Measurements from ENCODE around the gene RIOK2. TPM values are rescaled to one million over a fixed set of nuclear protein-coding genes. Genes with fewer than 3 reads are reported as not detected.
"Not testable (repeated sequence)": the region's sequence is repeated elsewhere in the genome, so short reads cannot be mapped to it uniquely, and the experiment has no call there.

RIOK2 gene
- total RNA-seq, 1 experiment from 2014 or later: 42.9 TPM

DNA sequence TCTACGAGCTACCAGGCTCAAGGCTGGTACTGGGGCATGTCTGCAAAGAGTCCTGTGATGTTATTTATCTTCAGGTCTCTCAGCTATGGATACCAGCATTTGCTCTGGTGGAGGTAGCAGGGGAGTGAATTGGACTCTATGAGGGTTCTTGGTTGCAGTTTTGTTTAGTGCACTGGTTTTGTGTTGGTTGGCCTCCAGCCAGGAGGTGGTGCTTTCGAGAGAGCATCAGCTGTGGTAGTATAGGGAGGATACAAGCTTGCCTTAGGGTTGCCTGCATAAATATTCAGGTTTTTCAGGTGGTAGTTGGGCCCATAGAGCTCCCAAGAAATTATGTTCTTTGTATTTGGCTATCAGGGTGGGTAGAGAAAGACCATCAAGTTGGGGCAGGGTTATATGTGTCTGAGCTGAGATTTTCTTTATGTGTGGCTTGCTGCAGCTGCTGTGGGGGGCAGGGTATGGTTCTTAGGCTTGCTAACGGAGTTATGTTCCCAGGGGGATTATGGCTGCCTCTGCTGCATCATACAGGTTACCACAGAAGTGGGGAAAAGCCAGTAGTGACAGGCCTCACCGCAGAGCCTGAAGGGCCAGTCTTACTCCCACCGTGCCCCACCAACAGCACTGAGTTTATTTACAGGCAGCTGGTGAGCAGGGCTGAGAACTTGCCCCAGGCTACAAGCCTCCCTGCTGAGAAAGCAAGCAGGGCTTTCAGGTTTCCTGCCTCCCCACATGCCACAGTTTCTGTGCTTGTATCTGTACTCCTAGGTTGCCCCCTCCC lies 9.7 kb upstream of the RIOK2 start:
- intact Hi-C loops (cut with micrococcal nuclease; ENCODE audit: unreplicated experiment): no loop called here
- ChIA-PET CTCF (no interaction called here), POLR2A (ENCODE audit: low non-redundant PET) (no interaction called here)
- Histone ChIP-seq H3K4me3 (ENCODE audit: low read depth, low read length, poor library complexity, severe bottlenecking) (no peak overlapping the region), H3K36me3 (ENCODE audit: insufficient read depth, low read length, poor library complexity, severe bottlenecking) (no peaks in the 10 kb centered on the region), H3K4me1 (ENCODE audit: insufficient read depth, low read length, poor library complexity, severe bottlenecking) (peaks cover 15% of the 10 kb centered on the region), H3K27me3 (replicated peaks; ENCODE audit: insufficient read depth, low read depth, low read length, poor library complexity) (no peaks in the 10 kb centered on the region), H3K27ac (ENCODE audit: low read depth, low read length, poor library complexity, severe bottlenecking) (no peak overlapping the region), H3K9me3 (ENCODE audit: low read depth, low read length, poor library complexity, severe bottlenecking) (no peaks in the 10 kb centered on the region)
- no TSS peak for BruUV-seq (replicated peaks)
- TF ChIP-seq, protein P1, sequence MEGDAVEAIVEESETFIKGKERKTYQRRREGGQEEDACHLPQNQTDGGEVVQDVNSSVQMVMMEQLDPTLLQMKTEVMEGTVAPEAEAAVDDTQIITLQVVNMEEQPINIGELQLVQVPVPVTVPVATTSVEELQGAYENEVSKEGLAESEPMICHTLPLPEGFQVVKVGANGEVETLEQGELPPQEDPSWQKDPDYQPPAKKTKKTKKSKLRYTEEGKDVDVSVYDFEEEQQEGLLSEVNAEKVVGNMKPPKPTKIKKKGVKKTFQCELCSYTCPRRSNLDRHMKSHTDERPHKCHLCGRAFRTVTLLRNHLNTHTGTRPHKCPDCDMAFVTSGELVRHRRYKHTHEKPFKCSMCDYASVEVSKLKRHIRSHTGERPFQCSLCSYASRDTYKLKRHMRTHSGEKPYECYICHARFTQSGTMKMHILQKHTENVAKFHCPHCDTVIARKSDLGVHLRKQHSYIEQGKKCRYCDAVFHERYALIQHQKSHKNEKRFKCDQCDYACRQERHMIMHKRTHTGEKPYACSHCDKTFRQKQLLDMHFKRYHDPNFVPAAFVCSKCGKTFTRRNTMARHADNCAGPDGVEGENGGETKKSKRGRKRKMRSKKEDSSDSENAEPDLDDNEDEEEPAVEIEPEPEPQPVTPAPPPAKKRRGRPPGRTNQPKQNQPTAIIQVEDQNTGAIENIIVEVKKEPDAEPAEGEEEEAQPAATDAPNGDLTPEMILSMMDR (conservative IDR thresholded peaks at IDR 0.05; ENCODE audit: low read depth, low read length): no peak
- no peak for TF ChIP-seq EZH2 (IDR thresholded peaks at IDR 0.05; ENCODE audit: borderline replicate concordance, low read depth, low read length, poor library complexity, severe bottlenecking)
- DNase-seq (ENCODE audit: low spot score): peak; percentile 59

DNA sequence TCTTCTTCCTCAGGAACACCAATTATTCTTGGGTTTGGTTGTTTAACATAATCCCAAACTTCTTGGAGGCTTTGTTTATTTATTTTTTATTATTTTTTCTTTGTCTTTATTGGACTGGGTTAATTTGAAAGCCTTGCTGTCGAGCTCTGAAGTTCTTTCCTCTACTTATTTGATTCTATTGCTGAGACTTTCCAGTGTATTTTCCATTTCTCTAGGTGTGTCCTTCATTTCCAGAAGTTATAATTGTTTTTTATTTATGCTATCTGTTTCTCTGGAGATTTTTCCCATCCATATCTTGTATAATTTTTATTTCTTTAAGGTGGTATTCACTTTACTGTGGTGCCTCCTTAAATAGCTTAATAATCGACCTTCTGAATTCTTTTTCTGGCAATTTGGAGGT lies 8.8 kb upstream of the RIOK2 start:
- Histone ChIP-seq H3K36me3 (ENCODE audit: insufficient read depth, low read length, poor library complexity, severe bottlenecking) (no peaks in the 10 kb centered on the region), H3K27ac (ENCODE audit: low read depth, low read length, poor library complexity, severe bottlenecking) (no peak overlapping the region), H3K4me3 (ENCODE audit: low read depth, low read length, poor library complexity, severe bottlenecking) (no peak overlapping the region), H3K9me3 (ENCODE audit: low read depth, low read length, poor library complexity, severe bottlenecking) (no peaks in the 10 kb centered on the region), H3K4me1 (ENCODE audit: insufficient read depth, low read length, poor library complexity, severe bottlenecking) (peaks cover 15% of the 10 kb centered on the region), H3K27me3 (replicated peaks; ENCODE audit: insufficient read depth, low read depth, low read length, poor library complexity) (no peaks in the 10 kb centered on the region)
- POLR2A ChIA-PET (ENCODE audit: low non-redundant PET): no interaction called here
- intact Hi-C loops (cut with micrococcal nuclease; ENCODE audit: unreplicated experiment): no loop called here
- no peak for DNase-seq (ENCODE audit: low spot score)
- BruUV-seq (replicated peaks): no TSS peak
- CTCF ChIA-PET: no interaction called here
- no peak for TF ChIP-seq EZH2 (IDR thresholded peaks at IDR 0.05; ENCODE audit: borderline replicate concordance, low read depth, low read length, poor library complexity, severe bottlenecking)
- TF ChIP-seq, protein P1 (conservative IDR thresholded peaks at IDR 0.05; ENCODE audit: low read depth, low read length): no peak

DNA sequence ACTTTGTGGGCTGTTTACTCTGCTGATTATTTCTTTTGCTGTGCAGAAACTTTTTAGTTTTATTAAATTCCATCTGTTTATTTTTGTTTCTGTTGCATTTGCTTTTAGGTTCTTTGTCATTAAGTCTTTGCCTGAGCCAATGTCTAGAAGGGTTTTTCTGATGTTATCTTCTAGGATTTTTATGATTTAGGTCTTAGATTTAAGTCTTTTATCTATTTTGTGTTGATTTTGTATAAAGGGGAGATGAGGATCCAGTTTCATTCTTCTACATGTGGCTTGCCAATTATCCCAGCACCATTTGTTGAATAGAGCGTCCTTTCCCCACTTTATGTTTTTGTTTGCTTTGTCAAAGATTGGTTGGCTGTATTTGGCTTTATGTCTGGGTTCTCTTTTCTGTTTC lies 6.5 kb upstream of the RIOK2 start:
- H3K36me3 ChIP-seq (ENCODE audit: insufficient read depth, low read length, poor library complexity, severe bottlenecking); BruUV-seq (replicated peaks); POLR2A ChIA-PET (ENCODE audit: low non-redundant PET); H3K27me3 ChIP-seq (replicated peaks; ENCODE audit: insufficient read depth, low read depth, low read length, poor library complexity); CTCF ChIA-PET; H3K9me3 ChIP-seq (ENCODE audit: low read depth, low read length, poor library complexity, severe bottlenecking); DNase-seq (ENCODE audit: low spot score); H3K27ac ChIP-seq (ENCODE audit: low read depth, low read length, poor library complexity, severe bottlenecking); intact Hi-C loops (cut with micrococcal nuclease; ENCODE audit: unreplicated experiment); H3K4me3 ChIP-seq (ENCODE audit: low read depth, low read length, poor library complexity, severe bottlenecking): not testable (repeated sequence)
- H3K4me1 ChIP-seq (ENCODE audit: insufficient read depth, low read length, poor library complexity, severe bottlenecking): peaks cover 15% of the 10 kb centered on the region

DNA sequence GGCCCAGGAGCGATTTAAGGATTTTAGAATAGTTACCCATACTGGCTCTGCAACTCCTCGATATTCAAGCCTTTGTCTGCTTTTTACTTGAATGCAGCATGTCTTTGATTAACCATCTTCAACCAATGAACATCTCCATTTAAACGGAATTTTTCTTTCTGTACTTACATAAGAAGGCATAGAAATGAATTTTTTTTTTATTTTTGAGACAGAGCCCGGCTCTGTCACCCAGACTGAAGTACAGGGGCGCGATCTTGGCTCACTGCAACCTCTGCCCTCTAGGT lies 825 bp upstream of the RIOK2 start:
- H3K9me3 ChIP-seq (ENCODE audit: low read depth, low read length, poor library complexity, severe bottlenecking): no peaks in the 10 kb centered on the region
- peaks cover 7% of the 10 kb centered on the region for H3K36me3 ChIP-seq (ENCODE audit: insufficient read depth, low read length, poor library complexity, severe bottlenecking)
- ChIA-PET POLR2A (ENCODE audit: low non-redundant PET) (no interaction called here), CTCF (no interaction called here)
- H3K27ac ChIP-seq (ENCODE audit: low read depth, low read length, poor library complexity, severe bottlenecking): peak overlapping the region; percentile 95
- H3K27me3 ChIP-seq (replicated peaks; ENCODE audit: insufficient read depth, low read depth, low read length, poor library complexity): no peaks in the 10 kb centered on the region
- intact Hi-C loops (cut with micrococcal nuclease; ENCODE audit: unreplicated experiment): no loop called here
- DNase-seq (ENCODE audit: low spot score): no peak
- H3K4me3 ChIP-seq (ENCODE audit: low read depth, low read length, poor library complexity, severe bottlenecking): peak overlapping the region; percentile 79
- H3K4me1 ChIP-seq (ENCODE audit: insufficient read depth, low read length, poor library complexity, severe bottlenecking): peaks cover 14% of the 10 kb centered on the region
- TSS peak; percentile 73 for BruUV-seq (replicated peaks)
- TF ChIP-seq EZH2 (IDR thresholded peaks at IDR 0.05; ENCODE audit: borderline replicate concordance, low read depth, low read length, poor library complexity, severe bottlenecking): no peak
- TF ChIP-seq, protein P1 (conservative IDR thresholded peaks at IDR 0.05; ENCODE audit: low read depth, low read length): no peak
